Measurements from ENCODE around the gene STK35. TPM values are rescaled to one million over a fixed set of nuclear protein-coding genes. Genes with fewer than 3 reads are reported as not detected.

STK35 gene
- total and polyA plus RNA-seq, 2 of the 13 experiments (the other 11 are each of a cell fraction or from before 2014, with no cell fraction given) = 27.4 to 29.8 TPM

DNA sequence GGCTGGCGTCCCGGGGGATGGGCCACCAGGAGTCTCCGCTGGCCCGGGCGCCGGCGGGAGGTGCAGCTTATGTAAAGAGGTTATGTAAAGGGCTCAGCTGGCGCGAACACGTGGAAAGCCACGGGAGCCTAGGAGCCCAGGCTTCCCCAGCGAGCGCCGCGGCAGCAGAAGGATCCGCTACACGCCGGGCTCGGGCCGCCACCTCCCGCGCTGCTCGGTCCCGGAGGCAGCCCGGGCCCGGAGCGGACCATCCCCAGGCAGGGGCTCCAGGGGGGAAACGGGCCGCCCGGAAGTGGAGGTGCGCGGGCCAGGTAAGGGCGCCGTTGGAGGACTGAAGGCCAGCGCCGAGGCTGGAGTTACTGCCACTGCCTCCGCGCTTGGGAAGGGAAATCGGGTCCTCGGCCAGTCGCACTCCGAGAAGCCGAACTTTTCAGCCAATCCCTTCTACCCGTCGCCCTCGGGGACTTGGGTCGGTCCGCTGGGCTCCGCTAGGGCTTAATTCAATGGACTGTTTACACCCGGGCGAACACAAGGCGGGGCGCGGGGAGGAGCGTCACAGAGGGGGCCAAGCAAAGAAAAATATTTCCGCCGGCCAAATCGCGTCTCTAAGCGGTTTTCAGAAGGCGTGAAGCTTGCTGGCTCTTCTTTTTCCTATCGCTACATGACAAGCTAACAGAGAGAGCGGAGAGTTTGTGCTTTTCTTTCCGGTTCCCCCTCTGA lies 398 bp downstream of the STK35 start (continued):
- TF ChIP-seq MXI1 (IDR thresholded peaks at IDR 0.05; ENCODE audit: borderline replicate concordance, low read depth, low read length) (peak; percentile 82), JUN (CRISPR knock-in tag; IDR thresholded peaks at IDR 0.05) (peak; percentile 22; the same call in 1 of the 2 replicates), HNF4A (CRISPR knock-in tag; IDR thresholded peaks at IDR 0.05) (no peak), HDAC1 (CRISPR knock-in tag; IDR thresholded peaks at IDR 0.05) (peak; percentile 94), ZNF337 (CRISPR knock-in tag; IDR thresholded peaks at IDR 0.05; ENCODE audit: borderline replicate concordance, low read depth) (peak; percentile 85; the same call in 1 of the 2 replicates), ARID2 (CRISPR knock-in tag; IDR thresholded peaks at IDR 0.05; ENCODE audit: borderline replicate concordance) (no peak; the same call in 1 of the 2 replicates), ZNF317 (CRISPR knock-in tag; IDR thresholded peaks at IDR 0.05) (no peak; the same call in none of the 2 replicates), XRCC5 (optimal IDR thresholded peaks at IDR 0.05; ENCODE audit: low read length) (no peak), ZFP37 (CRISPR knock-in tag; IDR thresholded peaks at IDR 0.05; ENCODE audit: borderline replicate concordance) (0 out of 2 replicates have a peak, but pooled peaks have one; percentile 82), DR1 (CRISPR knock-in tag; IDR thresholded peaks at IDR 0.05) (peak; percentile 89), ZNF335 (CRISPR knock-in tag; IDR thresholded peaks at IDR 0.05) (0 out of 2 replicates have a peak, but pooled peaks have one; percentile 43), MTA1 (CRISPR knock-in tag; IDR thresholded peaks at IDR 0.05; ENCODE audit: borderline replicate concordance) (peak; percentile 41; the same call in 1 of the 2 replicates), ZNF274 (CRISPR knock-in tag; IDR thresholded peaks at IDR 0.05) (peak; percentile 74), SYNCRIP (IDR thresholded peaks at IDR 0.05; ENCODE audit: insufficient read depth, low read depth, low read length) (no peak), ATM (IDR thresholded peaks at IDR 0.05; ENCODE audit: borderline replicate concordance) (no peak), SMARCC2 (IDR thresholded peaks at IDR 0.05) (no peak)
- TF ChIP-seq, protein P1, sequence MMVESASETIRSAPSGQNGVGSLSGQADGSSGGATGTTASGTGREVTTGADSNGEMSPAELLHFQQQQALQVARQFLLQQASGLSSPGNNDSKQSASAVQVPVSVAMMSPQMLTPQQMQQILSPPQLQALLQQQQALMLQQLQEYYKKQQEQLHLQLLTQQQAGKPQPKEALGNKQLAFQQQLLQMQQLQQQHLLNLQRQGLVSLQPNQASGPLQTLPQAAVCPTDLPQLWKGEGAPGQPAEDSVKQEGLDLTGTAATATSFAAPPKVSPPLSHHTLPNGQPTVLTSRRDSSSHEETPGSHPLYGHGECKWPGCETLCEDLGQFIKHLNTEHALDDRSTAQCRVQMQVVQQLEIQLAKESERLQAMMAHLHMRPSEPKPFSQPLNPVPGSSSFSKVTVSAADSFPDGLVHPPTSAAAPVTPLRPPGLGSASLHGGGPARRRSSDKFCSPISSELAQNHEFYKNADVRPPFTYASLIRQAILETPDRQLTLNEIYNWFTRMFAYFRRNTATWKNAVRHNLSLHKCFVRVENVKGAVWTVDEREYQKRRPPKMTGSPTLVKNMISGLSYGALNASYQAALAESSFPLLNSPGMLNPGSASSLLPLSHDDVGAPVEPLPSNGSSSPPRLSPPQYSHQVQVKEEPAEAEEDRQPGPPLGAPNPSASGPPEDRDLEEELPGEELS (CRISPR knock-in tag; IDR thresholded peaks at IDR 0.05) = peak; percentile 76; the same call in 1 of the 2 replicates
- TF ChIP-seq, protein P2, sequence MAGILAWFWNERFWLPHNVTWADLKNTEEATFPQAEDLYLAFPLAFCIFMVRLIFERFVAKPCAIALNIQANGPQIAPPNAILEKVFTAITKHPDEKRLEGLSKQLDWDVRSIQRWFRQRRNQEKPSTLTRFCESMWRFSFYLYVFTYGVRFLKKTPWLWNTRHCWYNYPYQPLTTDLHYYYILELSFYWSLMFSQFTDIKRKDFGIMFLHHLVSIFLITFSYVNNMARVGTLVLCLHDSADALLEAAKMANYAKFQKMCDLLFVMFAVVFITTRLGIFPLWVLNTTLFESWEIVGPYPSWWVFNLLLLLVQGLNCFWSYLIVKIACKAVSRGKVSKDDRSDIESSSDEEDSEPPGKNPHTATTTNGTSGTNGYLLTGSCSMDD (CRISPR knock-in tag; IDR thresholded peaks at IDR 0.05) = peak; percentile 84; the same call in 1 of the 2 replicates
- TF ChIP-seq, protein P3, sequence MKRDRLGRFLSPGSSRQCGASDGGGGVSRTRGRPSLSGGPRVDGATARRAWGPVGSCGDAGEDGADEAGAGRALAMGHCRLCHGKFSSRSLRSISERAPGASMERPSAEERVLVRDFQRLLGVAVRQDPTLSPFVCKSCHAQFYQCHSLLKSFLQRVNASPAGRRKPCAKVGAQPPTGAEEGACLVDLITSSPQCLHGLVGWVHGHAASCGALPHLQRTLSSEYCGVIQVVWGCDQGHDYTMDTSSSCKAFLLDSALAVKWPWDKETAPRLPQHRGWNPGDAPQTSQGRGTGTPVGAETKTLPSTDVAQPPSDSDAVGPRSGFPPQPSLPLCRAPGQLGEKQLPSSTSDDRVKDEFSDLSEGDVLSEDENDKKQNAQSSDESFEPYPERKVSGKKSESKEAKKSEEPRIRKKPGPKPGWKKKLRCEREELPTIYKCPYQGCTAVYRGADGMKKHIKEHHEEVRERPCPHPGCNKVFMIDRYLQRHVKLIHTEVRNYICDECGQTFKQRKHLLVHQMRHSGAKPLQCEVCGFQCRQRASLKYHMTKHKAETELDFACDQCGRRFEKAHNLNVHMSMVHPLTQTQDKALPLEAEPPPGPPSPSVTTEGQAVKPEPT (CRISPR knock-in tag; IDR thresholded peaks at IDR 0.05; ENCODE audit: low read depth) = peak; percentile 42; the same call in 1 of the 2 replicates
- TF ChIP-seq, protein P4, sequence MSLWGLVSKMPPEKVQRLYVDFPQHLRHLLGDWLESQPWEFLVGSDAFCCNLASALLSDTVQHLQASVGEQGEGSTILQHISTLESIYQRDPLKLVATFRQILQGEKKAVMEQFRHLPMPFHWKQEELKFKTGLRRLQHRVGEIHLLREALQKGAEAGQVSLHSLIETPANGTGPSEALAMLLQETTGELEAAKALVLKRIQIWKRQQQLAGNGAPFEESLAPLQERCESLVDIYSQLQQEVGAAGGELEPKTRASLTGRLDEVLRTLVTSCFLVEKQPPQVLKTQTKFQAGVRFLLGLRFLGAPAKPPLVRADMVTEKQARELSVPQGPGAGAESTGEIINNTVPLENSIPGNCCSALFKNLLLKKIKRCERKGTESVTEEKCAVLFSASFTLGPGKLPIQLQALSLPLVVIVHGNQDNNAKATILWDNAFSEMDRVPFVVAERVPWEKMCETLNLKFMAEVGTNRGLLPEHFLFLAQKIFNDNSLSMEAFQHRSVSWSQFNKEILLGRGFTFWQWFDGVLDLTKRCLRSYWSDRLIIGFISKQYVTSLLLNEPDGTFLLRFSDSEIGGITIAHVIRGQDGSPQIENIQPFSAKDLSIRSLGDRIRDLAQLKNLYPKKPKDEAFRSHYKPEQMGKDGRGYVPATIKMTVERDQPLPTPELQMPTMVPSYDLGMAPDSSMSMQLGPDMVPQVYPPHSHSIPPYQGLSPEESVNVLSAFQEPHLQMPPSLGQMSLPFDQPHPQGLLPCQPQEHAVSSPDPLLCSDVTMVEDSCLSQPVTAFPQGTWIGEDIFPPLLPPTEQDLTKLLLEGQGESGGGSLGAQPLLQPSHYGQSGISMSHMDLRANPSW (CRISPR knock-in tag; IDR thresholded peaks at IDR 0.05; ENCODE audit: borderline replicate concordance) = peak; percentile 65; the same call in 1 of the 2 replicates
- TF ChIP-seq, protein P5, sequence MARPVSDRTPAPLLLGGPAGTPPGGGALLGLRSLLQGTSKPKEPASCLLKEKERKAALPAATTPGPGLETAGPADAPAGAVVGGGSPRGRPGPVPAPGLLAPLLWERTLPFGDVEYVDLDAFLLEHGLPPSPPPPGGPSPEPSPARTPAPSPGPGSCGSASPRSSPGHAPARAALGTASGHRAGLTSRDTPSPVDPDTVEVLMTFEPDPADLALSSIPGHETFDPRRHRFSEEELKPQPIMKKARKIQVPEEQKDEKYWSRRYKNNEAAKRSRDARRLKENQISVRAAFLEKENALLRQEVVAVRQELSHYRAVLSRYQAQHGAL (CRISPR knock-in tag; IDR thresholded peaks at IDR 0.05; ENCODE audit: not compliant biosample characterization) = no peak

Measured in HepG2 (cell line).